AG04450 (cell line): ENCODE measurements around the gene NKTR. TPM values are rescaled to one million over a fixed set of nuclear protein-coding genes. Genes with fewer than 3 reads are reported as not detected.

ENCODE experiments used
- CTCF ChIA-PET: fragments of 300-600, 350-600 bp; formaldehyde crosslinking; extraction: SDS; loops from one replicate; lab custom pipeline; 2022; ENCODE audit warnings: antibody characterized with exemption, inconsistent platforms; lab: Charles Lee
- POLR2A ChIA-PET: fragments of 350-600 bp; formaldehyde crosslinking; extraction: SDS; loops from one replicate; lab custom pipeline; 2021; ENCODE audit warnings: antibody characterized with exemption, inconsistent platforms; lab: Yijun Ruan, JAX
- DNase-seq: peaks from one replicate; pipeline ENCODE4 v3.0.0-alpha.2; 2011; ENCODE audit warnings: low read depth, low spot score
- H3K27ac ChIP-seq: one replicate; pipeline ENCODE4 v1.5.1; 2012; ENCODE audit warnings: low read depth, low read length, control low read depth
- H3K27me3 ChIP-seq: one replicate; pipeline ENCODE4 v1.6.0; 2012; ENCODE audit warnings: low read length; ENCODE audit not compliant: control insufficient read depth, insufficient read depth
- H3K4me3 ChIP-seq: 2 replicates; pipeline ENCODE4 v1.5.1; 2011; ENCODE audit warnings: mild to moderate bottlenecking, low read depth, low read length, control low read depth
- H3K9me3 ChIP-seq: 2 replicates; pipeline ENCODE4 v1.5.1; 2012; ENCODE audit warnings: low read length; ENCODE audit not compliant: control insufficient read depth, insufficient read depth
- polyA plus RNA-seq: library from polyadenylated mRNA; depleted of rRNA; stranded (reverse); fragments of >200 nt; gene quantifications from 2 replicates; pipeline ENCODE4 v1.2.3, GENCODE V29; 2011
- TF ChIP-seq, protein P1 (sequence below): IDR thresholded peaks from 2 replicates; pipeline ENCODE4 v1.5.1; 2011; ENCODE audit warnings: low read depth, low read length, control low read depth, inconsistent platforms

NKTR gene
- polyA plus RNA-seq, 1 experiment, result 56.2 TPM

DNA sequence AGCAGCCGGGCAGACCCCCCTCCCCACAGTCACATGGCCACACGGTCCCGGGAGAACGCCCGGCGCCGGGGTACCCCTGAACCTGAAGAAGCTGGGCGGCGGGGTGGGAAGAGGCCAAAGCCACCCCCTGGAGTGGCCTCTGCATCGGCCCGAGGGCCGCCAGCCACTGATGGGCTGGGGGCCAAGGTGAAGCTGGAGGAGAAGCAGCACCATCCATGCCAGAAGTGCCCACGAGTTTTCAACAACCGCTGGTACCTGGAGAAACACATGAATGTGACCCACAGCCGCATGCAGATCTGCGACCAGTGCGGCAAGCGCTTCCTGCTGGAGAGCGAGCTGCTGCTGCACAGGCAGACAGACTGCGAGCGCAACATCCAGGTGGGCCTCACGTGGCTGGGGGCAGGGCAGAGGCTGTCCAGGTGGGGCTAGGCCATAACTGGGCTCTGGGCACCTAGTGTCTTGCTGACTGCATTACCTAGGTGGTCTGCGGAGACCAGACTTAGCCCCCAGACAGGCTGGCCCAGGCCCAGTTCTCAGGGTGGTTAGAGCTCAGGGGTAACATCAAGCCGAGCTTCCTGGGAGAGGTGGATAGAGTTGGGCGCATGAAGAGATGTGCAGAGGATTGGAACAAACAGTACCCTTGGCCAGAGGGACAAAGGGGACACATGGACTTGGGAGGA is 59.1 kb downstream of the NKTR start:
- POLR2A ChIA-PET, result no interaction called here
- Histone ChIP-seq H3K9me3 (no peaks in the 10 kb centered on the region; the same call in 1 of the 2 replicates), H3K4me3 (no peak overlapping the region), H3K27me3 (no peaks in the 10 kb centered on the region), H3K27ac (no peak overlapping the region)
- TF ChIP-seq, protein P1, sequence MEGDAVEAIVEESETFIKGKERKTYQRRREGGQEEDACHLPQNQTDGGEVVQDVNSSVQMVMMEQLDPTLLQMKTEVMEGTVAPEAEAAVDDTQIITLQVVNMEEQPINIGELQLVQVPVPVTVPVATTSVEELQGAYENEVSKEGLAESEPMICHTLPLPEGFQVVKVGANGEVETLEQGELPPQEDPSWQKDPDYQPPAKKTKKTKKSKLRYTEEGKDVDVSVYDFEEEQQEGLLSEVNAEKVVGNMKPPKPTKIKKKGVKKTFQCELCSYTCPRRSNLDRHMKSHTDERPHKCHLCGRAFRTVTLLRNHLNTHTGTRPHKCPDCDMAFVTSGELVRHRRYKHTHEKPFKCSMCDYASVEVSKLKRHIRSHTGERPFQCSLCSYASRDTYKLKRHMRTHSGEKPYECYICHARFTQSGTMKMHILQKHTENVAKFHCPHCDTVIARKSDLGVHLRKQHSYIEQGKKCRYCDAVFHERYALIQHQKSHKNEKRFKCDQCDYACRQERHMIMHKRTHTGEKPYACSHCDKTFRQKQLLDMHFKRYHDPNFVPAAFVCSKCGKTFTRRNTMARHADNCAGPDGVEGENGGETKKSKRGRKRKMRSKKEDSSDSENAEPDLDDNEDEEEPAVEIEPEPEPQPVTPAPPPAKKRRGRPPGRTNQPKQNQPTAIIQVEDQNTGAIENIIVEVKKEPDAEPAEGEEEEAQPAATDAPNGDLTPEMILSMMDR, result no peak
- no peak for DNase-seq
- CTCF ChIA-PET, result no interaction called here

DNA sequence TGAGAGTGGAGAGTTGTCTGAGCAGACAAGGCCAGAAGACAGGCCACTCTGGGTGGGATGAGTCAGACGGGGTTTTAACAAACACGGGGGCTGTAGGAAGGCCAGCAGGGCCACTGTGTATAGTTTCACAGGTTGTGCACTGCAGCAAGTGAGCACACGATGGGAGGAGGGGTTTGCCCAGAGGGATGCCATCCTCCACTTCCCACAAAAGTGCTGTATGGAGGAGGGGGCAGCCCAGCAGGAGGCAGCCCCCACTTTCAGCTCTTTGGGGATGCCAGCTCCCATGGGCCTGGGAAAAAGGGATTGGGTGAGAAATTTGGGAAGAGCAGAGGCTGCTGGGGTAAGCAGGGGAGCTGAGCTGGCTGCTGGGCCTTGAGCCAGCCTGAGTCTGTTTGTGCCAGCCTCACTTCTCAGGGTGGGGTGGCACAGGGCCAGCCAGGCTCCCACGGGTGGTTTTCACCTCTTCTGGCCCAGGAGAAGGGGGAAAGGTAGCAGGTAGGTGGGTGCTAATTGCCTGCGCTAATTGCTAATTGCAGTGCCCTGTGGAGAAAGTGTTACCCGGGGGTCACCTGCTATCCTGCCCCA is 59.7 kb downstream of the NKTR start:
- ChIA-PET CTCF (no interaction called here), POLR2A (no interaction called here)
- Histone ChIP-seq H3K4me3 (no peak overlapping the region), H3K9me3 (no peaks in the 10 kb centered on the region), H3K27ac (no peak overlapping the region), H3K27me3 (no peaks in the 10 kb centered on the region)
- TF ChIP-seq, protein P1, result no peak
- no peak for DNase-seq

DNA sequence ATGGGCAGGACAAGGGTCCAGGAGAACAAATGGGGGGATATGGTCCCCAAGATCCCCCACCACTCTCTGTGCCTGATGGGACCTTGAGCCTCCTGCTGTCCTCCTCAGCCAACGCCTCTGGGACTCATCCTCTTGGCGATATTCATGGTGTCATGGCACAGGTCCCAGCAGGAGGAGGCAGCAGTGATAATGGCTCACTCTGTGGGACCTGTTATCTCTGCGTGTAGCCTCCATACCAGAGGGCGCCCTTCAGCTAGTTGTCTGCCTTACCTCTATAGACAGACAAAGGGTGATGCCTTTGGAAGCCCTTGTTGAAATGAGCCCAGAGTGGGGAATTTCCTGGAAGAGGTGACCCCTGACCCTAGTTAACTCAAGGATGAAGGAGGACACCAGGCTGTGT is 60.4 kb downstream of the NKTR start:
- TF ChIP-seq, protein P1, result no peak
- Histone ChIP-seq H3K27ac (no peak overlapping the region), H3K4me3 (no peak overlapping the region), H3K27me3 (no peaks in the 10 kb centered on the region), H3K9me3 (no peaks in the 10 kb centered on the region)
- ChIA-PET CTCF (interaction anchor here (0.6 kb wide), 1 partner anchor 89 kb away, joined by 4 read pairs; no protein-coding TSS in a partner anchor), POLR2A (no interaction called here)
- DNase-seq, result no peak

GRCh38 chr3:42661593-42662022 is 61.1 kb downstream of the NKTR start:
- CTCF ChIA-PET, result no interaction called here
- H3K27ac ChIP-seq, result no peak overlapping the region
- no peak for DNase-seq
- POLR2A ChIA-PET, result no interaction called here
- no peaks in the 10 kb centered on the region for H3K27me3 ChIP-seq
- H3K9me3 ChIP-seq, result no peaks in the 10 kb centered on the region
- H3K4me3 ChIP-seq, result no peak overlapping the region
- TF ChIP-seq, protein P1, result no peak
